DND-41 (cell line): Measurements from ENCODE around the gene CD79A.

Experiments used
- ATAC-seq: fragments of 200-7000 bp; cut with Tn5 transposase; 3 replicates; pipeline ENCODE4 v1.9.1; 2021; ENCODE audit warnings: low read depth; ENCODE audit not compliant: insufficient read depth
- DNase-seq: peaks from one replicate; pipeline ENCODE4 v3.0.0-alpha.2; 2020
- H2AFZ ChIP-seq: 2 replicates; pipeline ENCODE4 v1.6.0; 2012; ENCODE audit warnings: low read depth, low read length
- H3K27ac ChIP-seq: 2 replicates; pipeline ENCODE4 v1.5.1; 2012; ENCODE audit warnings: low read length, inconsistent platforms
- H3K27me3 ChIP-seq: fragments of 200-600 bp; sonication (generic); 2 replicates; pipeline ENCODE4 v1.6.0; 2012; ENCODE audit warnings: low read length, mild to moderate bottlenecking, inconsistent platforms; ENCODE audit not compliant: insufficient read depth, poor library complexity
- H3K36me3 ChIP-seq: 2 replicates; pipeline ENCODE4 v1.5.1; 2012; ENCODE audit warnings: low read length, inconsistent platforms; ENCODE audit not compliant: insufficient read depth
- H3K4me1 ChIP-seq: 2 replicates; pipeline ENCODE4 v1.5.1; 2012; ENCODE audit warnings: mild to moderate bottlenecking, low read length; ENCODE audit not compliant: insufficient read depth
- H3K4me2 ChIP-seq: 2 replicates; pipeline ENCODE4 v1.6.0; 2012; ENCODE audit warnings: mild to moderate bottlenecking, moderate library complexity, low read length, inconsistent platforms; ENCODE audit not compliant: insufficient read depth
- H3K4me3 ChIP-seq, 2 experiments: fragments of 200-600 bp in 1 of 2; shearing (Covaris generic) in 1 of 2; 2 replicates each; pipeline ENCODE4 v1.5.1; 2012 to 2016; ENCODE audit warnings: inconsistent platforms in 2 of 2, low read length in 2 of 2, mild to moderate bottlenecking in 2 of 2, low read depth in 1 of 2, moderate library complexity in 1 of 2
- H3K79me2 ChIP-seq: 2 replicates; pipeline ENCODE4 v1.6.0; 2012; ENCODE audit warnings: low read length, inconsistent platforms; ENCODE audit not compliant: insufficient read depth
- H3K9ac ChIP-seq: 2 replicates; pipeline ENCODE4 v1.6.0; 2012; ENCODE audit warnings: low read depth, mild to moderate bottlenecking, inconsistent platforms, low read length, moderate library complexity
- H3K9me3 ChIP-seq: 2 replicates; pipeline ENCODE4 v1.5.1; 2012; ENCODE audit warnings: low read length, moderate library complexity, mild to moderate bottlenecking, inconsistent platforms; ENCODE audit not compliant: insufficient read depth, severe bottlenecking
- H4K20me1 ChIP-seq: 2 replicates; pipeline ENCODE4 v1.6.0; 2012; ENCODE audit warnings: low read length; ENCODE audit not compliant: insufficient read depth
- EZH2 ChIP-seq: IDR thresholded peaks from 3 replicates; pipeline ENCODE4 v1.6.1; 2012; ENCODE audit warnings: borderline replicate concordance, low read depth, mild to moderate bottlenecking, moderate library complexity, low read length, inconsistent platforms; ENCODE audit not compliant: severe bottlenecking
- TF ChIP-seq, protein P1 (sequence below): IDR thresholded peaks from 2 replicates; pipeline ENCODE4 v1.5.1; 2012; ENCODE audit warnings: borderline replicate concordance, low read length, moderate library complexity, mild to moderate bottlenecking; ENCODE audit not compliant: poor library complexity, severe bottlenecking; ENCODE audit errors: extremely low read depth

The CD79A gene

DNA sequence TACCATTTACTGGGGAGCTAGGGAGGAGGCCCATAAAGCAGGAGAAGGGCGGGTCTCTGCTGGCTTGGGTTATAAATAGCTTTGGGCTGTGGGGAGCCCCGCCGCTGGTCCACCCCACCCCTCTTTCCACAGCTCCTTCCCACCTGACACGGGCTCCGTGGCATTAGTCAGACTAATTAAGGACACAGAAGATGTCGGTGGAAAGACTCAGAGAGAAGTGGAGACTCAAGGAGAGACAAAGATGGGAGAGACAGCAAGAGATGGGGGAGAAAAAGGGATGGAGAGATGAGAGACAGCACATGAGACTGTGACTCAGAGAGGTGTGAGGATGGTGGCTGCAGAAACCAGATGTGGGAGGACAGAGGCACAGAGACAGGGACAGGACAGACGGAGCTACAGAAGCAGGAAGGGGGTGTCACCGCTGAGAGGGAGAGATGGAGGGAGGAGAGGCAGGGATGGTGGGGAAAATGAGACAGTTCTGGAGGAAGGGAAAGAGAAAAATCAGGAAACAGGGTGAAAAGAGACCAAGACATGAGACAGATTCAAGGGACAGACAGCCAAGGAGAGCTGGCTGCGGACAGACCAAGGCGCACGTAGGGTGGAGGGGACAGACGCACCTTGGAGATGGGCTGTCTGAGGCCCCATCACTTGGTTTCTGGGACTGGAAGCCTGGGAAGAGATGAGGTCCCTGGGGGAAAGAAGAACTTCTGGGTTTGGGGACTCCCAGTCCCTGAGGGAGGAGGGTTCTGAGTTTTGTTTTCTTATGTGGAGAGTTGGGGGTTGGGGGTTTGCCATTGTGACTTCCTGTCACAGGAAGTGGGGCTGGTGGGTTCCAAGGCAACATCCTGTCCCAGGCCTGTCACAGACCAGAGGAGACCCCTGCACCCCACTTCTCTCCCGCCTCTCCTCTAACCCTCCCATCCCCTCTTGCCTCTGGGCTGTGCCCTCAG is 10.0 kb downstream of the CD79A start:
- Histone ChIP-seq H3K4me3 (peak overlapping the region in 1 of 2 experiments; percentile 80; a peak in 3 of 4 replicates), H3K4me2 (peak overlapping the region; percentile 91), H4K20me1 (peaks cover 51% of the 10 kb centered on the region), H2AFZ (no peak overlapping the region), H3K9me3 (no peaks in the 10 kb centered on the region), H3K27ac (peak overlapping the region; percentile 87), H3K9ac (peak overlapping the region; percentile 88), H3K4me1 (peaks cover 65% of the 10 kb centered on the region), H3K79me2 (peaks cover 89% of the 10 kb centered on the region), H3K27me3 (no peaks in the 10 kb centered on the region), H3K36me3 (peaks cover 73% of the 10 kb centered on the region)
- DNase-seq: peak; percentile 93
- ATAC-seq: peak; percentile 67
- TF ChIP-seq EZH2: no peak
- TF ChIP-seq, protein P1, sequence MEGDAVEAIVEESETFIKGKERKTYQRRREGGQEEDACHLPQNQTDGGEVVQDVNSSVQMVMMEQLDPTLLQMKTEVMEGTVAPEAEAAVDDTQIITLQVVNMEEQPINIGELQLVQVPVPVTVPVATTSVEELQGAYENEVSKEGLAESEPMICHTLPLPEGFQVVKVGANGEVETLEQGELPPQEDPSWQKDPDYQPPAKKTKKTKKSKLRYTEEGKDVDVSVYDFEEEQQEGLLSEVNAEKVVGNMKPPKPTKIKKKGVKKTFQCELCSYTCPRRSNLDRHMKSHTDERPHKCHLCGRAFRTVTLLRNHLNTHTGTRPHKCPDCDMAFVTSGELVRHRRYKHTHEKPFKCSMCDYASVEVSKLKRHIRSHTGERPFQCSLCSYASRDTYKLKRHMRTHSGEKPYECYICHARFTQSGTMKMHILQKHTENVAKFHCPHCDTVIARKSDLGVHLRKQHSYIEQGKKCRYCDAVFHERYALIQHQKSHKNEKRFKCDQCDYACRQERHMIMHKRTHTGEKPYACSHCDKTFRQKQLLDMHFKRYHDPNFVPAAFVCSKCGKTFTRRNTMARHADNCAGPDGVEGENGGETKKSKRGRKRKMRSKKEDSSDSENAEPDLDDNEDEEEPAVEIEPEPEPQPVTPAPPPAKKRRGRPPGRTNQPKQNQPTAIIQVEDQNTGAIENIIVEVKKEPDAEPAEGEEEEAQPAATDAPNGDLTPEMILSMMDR: no peak

DNA sequence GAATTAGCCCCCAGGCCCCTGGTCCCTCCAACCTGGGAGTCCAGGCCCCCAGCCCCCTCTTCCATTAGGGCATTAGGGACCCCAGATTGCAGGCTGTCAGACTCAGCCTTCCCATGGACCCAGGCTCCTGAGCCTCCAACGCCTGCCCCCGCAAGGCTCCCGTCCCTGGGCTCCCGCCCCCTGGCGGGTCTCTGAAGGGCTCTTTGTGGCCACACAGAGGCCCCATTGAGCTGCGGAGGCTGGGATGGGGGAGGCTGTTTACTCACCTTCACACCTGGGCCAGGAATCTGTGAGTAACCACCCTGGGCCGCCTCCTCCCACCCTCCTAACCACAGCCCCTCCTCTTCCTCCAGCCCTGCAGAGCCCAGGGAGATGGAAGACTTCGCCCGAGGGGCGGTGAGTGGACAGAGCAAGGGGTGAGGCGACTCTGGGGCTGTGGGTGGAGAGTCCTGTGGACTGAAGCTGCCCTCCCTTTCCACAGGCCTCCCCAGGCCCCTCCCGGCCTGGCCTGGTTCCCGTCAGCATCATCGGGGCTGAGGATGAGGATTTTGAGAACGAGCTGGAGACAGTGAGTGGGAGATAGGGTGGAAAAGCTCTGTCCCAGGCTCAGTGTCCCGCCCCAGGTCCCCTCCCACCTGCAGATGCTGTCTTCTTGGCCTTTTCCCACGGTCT is 10.8 kb downstream of the CD79A start:
- H2AFZ ChIP-seq: no peak overlapping the region
- peaks cover 59% of the 10 kb centered on the region for H4K20me1 ChIP-seq
- H3K9ac ChIP-seq: peak overlapping the region; percentile 88
- peak overlapping the region; percentile 87 for H3K27ac ChIP-seq
- ATAC-seq (peak; percentile 48), DNase-seq (peak; percentile 89)
- no peak for TF ChIP-seq EZH2
- TF ChIP-seq, protein P1: peak; percentile 66
- H3K79me2 ChIP-seq: peaks cover 94% of the 10 kb centered on the region
- peaks cover 62% of the 10 kb centered on the region for H3K4me1 ChIP-seq
- no peaks in the 10 kb centered on the region for H3K9me3 ChIP-seq
- H3K4me3 ChIP-seq: peak overlapping the region in 1 of 2 experiments; percentile 80; a peak in 2 of 4 replicates
- H3K36me3 ChIP-seq: peaks cover 81% of the 10 kb centered on the region
- peak overlapping the region; percentile 91 for H3K4me2 ChIP-seq
- H3K27me3 ChIP-seq: no peaks in the 10 kb centered on the region

DNA sequence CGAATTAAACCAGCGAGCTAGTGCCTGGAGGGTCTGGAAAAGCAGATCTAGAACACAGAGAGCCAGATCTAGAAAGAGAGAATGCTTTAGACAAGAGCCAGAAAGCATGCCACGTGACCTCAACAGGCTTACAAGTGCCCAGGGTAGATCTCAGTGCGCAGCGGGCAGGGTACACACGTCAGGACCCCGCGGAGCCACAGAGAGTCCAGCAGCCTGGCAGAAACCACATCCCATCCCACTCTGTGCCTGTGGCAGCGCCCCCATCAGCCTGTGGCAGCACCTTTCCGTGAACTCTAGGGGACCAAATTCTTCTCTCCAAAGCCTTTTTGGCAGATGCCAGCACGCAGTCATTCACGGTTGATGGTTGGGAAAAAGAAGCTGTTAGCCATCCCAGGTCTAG is 11.8 kb downstream of the CD79A start:
- TF ChIP-seq, protein P1: peak; percentile 24
- no peak for TF ChIP-seq EZH2
- peak overlapping the region; percentile 87 for H3K27ac ChIP-seq
- no peaks in the 10 kb centered on the region for H3K9me3 ChIP-seq
- peaks cover 64% of the 10 kb centered on the region for H3K4me1 ChIP-seq
- no peak for DNase-seq
- peaks cover 79% of the 10 kb centered on the region for H3K36me3 ChIP-seq
- no peak overlapping the region; the same call in 1 of the 2 replicates for H3K9ac ChIP-seq
- no peaks in the 10 kb centered on the region for H3K27me3 ChIP-seq
- ATAC-seq: no peak
- H3K4me2 ChIP-seq: no peak overlapping the region
- H3K4me3 ChIP-seq: no peak overlapping the region
- H3K79me2 ChIP-seq: peaks cover 88% of the 10 kb centered on the region
- H4K20me1 ChIP-seq: peaks cover 64% of the 10 kb centered on the region
- H2AFZ ChIP-seq: no peak overlapping the region
